Forelimb muscle (tissue), 1 donor: ENCODE results near the gene STARD5. TPM values are rescaled to one million over a fixed set of nuclear protein-coding genes. Genes with fewer than 3 reads are reported as not detected.

ENCODE experiments used
- DNase-seq: peaks from one replicate; pipeline ENCODE4 v3.0.0-alpha.2; 2013; ENCODE audit warnings: low read depth
- polyA plus RNA-seq: library from polyadenylated mRNA; unstranded; fragments of 120-200 nt; gene quantifications from one replicate; pipeline ENCODE4 v1.2.1, GENCODE V29; 2013; ENCODE audit not compliant: insufficient read length

The STARD5 gene
- polyA plus RNA-seq, 1 donor = 3.8 TPM

- DNase-seq = no peak
These were observed 11.0 kb downstream of the STARD5 start for GRCh38 chr15:81312790-81313543.

DNA sequence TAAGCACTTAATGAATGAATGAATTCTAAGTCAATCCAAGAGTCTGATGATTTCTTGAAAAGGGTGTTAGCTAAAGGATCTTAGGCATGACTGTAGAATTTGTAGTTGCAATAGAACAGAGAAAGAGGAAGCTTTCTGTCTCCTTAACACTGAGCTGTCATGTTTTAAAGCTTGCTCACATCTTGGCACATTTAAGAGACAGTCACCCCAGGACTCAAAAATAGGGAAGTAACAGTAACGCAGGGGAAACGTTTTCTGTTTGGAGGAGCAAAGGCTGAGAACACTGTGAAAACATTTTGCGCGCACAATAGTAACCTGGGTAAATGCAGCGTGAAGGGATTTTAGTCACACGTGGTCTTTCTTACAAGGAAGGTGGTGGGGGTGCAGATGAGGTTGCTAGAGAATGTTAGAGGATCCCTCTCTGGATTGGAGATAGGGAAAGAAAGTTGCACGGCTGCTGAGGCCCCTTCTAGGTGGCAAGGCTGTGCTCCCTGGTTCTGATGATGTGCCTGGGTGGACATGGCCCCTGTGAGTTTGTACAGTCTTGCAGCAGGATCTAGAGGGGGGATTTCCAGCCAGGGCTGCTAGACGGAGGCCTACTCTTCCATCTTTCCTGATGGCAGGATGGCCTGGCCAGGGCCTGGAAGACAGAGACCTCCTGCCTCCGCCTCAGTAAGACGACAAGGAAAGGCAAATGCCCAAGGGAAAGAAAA is 12.0 kb downstream of the STARD5 start:
- DNase-seq = no peak

DNA sequence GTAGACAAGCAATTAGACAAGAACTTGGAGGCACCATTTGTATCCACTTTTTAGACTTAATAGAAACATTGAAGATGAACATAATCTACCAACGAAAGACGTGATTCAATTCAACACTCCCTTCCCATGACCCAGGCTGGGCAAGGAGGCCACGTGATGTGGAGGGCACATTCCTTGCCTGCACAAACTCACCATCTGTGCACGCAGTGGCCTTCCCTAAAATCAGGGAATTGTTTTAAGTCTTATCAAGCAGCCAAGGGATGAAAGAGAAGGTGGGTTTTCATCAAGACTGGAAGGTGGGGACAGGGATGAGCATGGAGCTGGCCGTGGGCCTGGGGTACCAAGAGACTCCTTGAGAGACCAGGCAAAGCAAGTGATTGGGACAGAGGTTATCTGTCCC is 13.5 kb downstream of the STARD5 start:
- DNase-seq = no peak

- no peak for DNase-seq
These were observed 14.1 kb downstream of the STARD5 start for GRCh38 chr15:81309647-81310450.

DNA sequence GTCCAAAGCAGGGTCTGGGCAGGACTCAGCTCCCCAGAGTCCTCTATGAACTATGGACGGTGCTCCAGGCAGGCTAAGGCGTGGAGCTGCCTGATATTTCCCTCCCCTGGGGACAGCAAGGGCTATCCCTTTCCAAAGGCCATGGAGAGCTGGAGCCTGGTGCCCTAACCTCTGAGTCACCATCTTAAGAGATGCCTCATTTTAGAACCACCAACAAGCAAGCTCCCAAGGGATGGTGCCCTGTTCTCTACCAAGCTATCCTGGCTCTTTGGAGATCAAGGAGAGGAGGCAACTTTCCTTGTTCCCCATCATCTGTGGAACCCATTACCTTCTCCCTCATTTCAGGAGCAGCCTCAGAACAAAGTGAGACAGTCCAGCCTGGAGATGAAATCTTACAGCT is 15.7 kb downstream of the STARD5 start:
- DNase-seq = no peak

- no peak for DNase-seq
These were observed 19.7 kb downstream of the STARD5 start for GRCh38 chr15:81304226-81304625.

DNA sequence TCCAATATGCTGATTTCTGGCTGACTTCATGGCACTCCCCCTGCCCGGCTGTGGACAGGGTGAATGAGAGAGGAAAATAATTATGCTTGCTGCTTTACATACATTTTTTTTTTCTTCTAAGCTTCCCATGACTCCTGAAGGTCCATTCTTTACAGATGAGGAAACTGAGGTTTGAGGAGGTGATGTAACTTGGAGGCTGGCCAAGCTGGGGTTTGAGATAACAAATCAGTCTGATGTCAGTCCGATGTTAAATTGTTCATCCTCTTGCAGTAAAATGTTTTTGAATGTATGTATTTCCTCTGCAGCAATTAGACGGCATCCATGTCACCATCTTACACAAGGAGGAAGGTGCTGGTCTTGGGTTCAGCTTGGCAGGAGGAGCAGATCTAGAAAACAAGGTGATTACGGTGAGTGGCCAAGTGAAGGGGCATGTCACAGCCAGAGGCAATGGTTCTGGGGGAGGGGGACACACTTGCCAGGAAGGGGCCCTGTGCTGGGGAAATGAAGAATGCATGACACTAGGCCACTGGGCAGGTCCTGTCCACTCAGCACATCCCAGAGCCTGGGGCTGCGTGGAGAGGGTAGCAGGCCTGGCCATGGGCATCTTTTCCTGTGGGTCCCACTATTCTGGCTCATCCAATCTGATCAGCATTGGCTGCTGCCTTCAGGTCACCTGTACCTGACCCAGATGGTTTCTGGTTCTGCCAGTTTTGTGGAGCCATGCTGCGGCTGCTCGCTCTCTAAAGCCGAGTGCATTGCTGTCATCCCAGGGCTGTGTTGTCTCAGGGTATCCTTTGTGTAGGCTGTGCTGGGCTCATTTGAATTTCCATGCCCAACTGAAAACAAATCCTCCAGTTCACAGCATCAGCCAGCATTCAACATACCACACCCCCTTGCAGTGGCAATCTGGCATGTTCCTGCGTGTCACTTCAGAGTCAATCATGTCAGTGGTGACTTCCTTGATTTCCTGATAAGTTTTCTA is 20.4 kb downstream of the STARD5 start:
- no peak for DNase-seq

DNA sequence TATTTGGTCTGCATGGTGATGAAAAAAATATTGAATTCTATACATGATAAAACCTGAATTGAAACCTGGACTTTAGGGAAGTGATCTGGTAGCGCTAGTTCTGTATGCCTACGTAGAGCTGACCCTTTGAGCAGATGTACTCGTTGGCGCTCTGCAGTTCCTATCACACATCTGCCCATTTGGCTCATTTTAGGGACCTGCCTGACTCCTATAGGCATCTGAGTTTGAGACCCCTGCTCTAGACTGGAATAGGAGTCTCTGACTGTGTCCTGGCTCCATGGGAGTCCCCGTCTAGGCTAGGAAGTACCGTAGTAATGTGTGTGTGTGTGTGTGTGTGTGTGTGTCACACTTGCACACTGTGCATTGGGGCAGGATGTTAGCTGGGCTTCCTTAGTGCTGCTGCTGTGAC is 21.2 kb downstream of the STARD5 start:
- no peak for DNase-seq

DNA sequence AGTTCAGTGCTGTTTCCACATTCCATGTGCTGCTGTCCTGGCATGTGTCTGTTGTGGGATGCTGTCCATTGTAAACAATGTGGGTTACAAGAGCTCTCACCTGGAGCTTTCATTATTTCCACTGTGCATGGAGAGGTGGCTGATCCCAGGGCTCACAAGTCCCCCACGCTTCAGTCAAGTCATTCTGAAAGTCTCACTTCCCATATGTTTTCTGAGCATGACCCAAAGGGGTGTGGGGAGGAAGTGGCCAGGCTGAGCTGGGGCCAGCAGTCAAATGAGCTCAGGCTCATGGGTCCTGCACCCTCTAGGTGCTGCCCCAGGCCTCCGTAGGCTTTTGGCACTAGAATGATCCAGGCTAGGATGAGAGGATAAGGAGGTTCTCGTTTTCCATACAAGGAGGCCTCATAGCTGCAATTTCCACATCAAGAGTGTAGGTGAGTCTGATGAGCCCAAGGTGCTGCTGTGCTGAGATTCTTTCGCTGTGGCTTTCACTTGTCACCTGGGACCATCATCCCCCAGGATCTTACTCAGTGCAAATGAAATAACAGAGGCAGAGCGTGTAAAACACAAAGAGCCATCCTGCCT is 22.0 kb downstream of the STARD5 start:
- no peak for DNase-seq

- DNase-seq = no peak
These were observed 22.6 kb downstream of the STARD5 start for GRCh38 chr15:81301385-81301784.

- DNase-seq = no peak
These were observed 24.2 kb downstream of the STARD5 start for GRCh38 chr15:81299630-81300273.

DNA sequence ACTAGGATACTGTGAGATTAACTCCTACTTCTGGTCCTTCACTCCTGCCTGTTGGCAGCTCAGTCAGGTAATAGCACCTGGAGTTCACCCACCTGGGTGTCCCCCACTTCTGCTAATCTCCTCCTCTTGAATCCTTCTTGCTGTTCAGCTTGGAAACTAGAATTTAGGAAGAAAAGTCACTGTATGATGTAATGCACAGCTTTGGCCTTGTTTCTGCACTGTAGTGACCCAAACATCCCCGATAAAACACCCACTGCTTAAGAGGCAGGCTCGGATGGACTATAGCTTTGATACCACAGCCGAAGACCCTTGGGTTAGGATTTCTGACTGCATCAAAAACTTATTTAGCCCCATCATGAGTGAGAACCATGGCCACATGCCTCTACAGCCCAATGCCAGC is 24.8 kb downstream of the STARD5 start:
- DNase-seq = no peak

GRCh38 chr15:81298611-81299010 is 25.3 kb downstream of the STARD5 start:
- no peak for DNase-seq

- no peak for DNase-seq
These were observed 26.1 kb downstream of the STARD5 start for GRCh38 chr15:81297603-81298575.

DNA sequence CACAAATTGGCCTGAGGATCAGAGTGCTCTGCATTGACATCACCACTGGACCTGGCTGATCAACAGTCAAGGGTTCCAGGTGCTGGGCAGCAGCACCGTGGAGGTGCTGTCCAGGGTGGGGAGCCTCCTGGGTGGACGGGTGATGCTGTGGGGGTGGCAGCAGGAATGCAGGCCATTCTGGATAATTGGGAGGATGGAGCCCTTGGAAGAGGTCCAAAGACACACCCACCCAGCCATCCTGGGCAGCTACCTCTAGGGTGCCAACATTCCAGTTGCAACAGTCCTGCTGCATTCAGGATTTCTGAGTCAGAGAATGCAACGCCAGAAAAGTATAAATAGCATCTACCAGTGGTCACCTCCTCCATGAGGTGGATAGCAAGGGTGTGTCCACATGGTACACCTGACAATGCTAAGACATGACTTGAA is 26.8 kb downstream of the STARD5 start:
- DNase-seq = no peak

- no peak for DNase-seq
These were observed 27.3 kb downstream of the STARD5 start for GRCh38 chr15:81296673-81297072.

DNA sequence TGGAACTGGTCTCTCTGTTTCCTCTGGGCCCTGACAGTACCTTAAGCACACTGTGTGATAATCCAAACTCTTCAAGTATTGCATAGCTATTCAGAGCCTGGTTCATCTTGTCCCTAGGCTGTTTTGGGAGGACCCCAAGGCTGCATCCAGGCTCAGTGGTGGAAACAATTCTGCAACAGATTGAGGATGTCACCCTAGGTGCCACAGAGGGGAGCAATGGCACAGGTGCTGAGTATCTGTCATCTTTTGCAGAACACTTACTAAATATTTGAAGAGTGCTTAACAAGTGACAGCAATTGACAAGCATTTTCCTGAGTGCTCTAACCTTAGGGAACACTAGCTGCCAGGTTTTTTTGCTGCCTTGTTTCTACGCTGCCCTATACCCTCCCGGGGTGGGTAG is 27.8 kb downstream of the STARD5 start:
- no peak for DNase-seq

DNA sequence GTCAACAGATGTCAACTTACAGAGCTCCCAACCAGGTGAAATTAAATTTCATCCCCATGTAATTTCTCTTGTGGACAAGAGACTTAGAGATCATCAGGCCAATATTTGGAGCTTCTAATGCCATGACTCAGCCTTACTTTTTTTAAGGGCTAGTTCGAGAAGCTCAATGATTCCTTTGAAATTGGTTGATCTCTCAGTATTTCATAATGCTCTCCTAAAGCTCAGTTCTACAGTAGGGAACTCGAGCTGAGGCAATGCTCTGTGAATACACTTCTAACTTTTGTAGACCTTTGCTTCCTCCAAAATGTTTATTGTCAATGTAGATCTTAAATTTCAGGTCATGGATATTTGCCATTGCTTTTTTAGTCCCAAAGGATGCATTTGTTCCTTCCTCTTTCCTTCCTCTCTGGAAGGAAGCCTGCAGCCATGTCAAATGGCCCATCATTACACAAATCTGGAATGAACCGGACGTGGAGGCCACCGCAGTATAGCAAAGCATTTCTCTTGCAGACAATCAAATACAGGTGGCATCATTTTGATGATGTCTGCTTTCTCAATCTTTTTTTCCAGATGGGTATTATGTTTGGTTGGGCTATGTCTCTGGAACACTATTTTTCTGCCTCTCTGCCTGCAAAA is 28.3 kb downstream of the STARD5 start:
- no peak for DNase-seq

DNA sequence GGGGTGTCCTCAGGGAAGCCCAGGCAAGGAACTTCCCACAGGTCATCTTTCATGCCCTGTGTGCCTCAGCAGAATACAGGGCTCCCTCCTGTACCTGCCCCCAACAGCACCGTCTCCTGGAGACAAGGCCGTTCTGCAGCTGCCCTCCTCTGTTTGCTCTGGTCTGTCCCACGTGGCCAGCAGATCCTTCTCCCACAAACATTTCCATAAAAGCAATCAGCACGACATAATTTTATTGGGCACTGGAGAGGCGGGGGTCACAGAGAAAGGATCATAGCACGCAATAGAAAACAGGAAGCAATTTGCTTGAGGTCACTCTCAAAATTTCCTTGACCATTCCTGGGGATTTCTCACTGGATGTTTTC is 29.4 kb downstream of the STARD5 start:
- no peak for DNase-seq
